Hippocampal formation (tissue), 2 donors: ENCODE results near the gene RNF114.
"Not testable (repeated sequence)": the region's sequence is repeated elsewhere in the genome, so short reads cannot be mapped to it uniquely, and the experiment has no call there.

Experiments used
- DNase-seq, 2 donors: peaks; one replicate each; lab custom pipeline; 2025; lab: John Stamatoyannopoulos, UW

The RNF114 gene

DNA sequence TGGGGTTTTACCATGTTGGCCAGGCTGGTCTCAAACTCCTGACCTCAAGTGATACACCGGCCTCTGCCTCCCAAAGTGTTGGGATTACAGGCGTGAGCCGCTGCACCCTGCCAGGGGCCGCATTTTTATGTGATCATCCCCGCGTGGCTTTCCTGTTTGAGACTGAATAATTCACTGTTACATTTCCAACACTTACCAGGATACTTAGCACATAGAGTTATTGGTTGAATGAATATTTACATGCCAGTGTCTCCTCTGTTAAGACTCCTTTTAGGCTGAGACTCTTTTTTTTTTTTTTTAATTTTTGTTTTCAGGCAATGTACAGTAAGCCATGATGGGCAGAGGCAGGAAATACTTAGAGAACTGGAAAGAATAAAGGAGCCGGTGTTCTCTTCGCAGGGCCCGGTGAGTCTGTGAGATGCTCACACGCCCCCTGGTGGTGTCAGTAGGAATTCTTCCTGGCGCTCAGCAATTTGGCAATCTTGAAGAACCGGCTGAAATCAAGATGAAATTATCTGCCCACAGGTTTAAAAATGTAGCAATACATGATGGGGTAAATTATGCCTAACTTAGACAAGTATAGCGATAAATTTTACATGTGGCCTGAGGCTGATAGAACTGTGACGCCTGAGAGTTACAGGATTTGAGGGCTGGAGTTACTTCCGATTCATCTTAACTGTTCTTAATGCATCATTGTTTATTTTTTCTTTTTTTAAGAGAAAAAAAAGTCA lies 7.6 kb upstream of the RNF114 start:
- DNase-seq, result peak; percentile 74 to 85

DNA sequence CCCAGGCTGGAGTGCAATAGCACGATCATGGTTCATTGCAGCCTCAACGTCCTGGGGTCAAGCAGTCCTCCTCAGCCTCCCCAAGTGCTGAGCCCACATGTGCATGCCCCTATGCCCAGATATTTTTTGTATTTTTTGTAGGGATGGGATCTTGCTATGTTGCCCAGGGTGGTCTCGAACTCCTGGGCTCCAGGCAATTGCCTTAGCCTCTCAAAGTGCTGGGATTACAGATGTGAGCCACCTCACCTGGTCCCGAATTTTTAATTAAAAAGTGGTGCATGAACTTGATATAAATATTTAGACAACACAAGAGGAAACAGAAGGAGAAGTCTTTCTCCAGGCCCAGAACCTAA lies 7.1 kb upstream of the RNF114 start:
- no peak for DNase-seq

DNA sequence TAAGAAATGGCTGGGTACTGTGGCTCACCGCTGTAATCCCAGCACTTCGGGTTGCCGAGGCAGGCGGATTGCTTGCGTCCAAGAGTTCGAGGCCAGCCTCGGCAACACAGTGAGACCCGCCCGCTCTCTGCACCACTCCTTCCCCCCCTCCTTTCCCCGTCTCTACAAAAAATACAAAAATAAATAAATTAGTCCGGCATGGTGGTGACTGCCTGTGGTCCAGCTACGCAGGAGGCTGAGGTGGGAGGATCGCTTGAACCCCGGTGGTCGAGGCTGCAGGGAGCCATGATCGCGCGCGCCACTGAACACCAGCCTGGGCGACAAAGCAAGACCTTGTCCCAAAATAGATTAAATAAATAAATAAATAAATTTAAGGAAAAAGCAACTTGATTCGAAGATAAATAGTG lies 448 bp upstream of the RNF114 start:
- no peak for DNase-seq

DNA sequence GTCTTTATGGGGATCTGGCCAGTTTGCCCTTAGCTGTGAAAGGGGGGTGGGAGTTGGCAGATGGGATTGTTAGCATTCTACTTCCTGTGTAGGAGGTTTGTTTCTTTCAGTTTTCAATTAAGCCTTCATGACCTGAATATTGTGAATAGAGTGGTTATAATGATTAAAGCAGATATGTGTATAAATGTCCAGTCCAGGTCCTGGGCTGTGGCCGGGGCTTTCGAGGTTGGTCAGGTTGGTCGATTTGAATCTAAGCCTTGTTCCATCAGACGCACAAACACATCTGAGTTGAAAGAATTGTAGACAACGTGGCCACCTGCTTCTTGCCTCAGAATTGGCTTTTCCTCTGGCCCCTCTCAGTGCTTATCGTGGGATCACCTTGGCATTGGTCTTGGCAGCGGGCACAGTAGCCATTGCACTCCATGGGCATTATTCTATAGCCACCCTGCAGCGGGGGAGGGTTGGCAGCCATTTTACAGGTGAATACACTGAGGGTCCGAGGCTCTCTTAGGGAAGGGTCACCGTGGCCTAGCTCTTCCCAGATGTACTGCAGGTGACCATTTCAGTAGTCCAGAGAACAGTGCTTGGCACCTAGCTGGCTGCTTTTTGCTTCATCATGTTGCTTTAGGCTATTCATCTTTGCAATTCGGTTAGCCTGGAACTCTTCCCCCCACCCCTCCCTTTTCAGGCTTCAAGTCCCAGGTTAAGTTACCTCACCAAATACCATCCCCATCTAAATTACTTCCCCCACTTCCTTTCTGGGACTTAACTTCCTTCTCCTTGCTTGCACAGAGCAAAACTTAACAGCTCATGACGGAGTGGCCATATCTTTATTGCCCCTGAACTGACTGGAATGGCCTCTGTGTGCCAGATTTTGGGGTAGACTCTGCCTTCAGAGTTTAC lies 1.1 kb downstream of the RNF114 start:
- no peak for DNase-seq

DNA sequence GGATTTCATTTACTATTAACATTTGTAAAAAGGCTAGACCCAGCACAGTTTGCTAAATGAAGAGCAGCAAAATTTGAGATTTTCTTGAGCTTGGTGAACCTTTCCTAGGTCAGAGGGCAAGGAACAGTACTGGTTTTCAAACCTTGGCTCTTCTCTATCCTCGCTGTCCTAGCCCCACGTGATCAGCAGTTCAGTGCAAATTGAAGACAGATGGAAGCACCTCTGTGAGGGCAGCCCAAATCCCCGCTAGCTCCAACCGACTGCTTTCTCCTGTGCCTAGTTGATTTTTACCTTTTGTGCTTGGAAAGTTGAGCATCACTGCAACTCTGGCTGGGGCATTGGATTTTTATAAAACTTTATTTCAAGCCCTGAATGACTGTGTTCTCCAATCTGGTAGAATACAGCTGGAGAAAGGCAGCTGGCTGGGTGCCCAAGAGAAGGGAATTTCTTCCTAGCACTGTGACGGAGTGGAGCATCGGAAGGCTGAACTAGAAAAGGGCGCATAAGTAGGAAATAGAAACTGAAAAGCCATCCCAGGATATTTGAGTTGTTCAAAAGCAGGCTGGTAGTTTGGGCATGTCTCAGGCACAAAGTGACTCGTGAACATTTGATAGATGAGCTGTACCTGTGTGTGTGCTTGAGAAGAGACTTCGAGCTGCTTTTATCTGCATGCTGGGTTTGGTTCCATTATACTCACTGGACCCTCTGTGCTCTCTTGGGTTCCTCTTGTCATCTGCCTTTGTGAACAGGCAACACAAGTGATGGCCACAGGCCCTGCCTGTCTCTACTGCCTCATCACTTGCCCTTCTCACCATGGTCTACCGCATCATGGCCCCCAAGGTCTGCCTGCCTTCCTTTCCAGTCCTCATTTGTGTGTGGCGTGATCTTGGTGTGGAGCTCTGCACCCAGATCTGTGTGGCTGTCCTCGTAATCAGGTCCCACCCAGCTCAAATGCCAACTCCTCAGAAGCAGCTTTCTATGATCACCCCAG lies 2.3 kb downstream of the RNF114 start:
- DNase-seq, result peak in 1 of 2 donors; percentile 22

DNA sequence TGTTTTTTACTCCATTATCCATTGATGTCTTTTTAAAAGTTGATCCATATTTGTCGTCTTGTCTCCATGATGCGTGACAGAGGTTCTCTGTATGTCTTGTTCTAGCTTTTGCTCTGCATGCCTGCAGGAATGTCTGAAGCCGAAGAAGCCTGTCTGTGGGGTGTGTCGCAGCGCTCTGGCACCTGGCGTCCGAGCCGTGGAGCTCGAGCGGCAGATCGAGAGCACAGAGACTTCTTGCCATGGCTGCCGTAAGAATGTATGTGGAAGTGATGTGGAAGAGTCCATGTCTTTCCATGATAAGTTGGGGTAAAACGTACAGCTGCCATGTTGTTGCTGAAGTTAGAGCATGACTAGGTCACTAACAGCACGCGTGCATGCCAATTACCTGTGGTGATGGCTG lies 5.3 kb downstream of the RNF114 start:
- DNase-seq, result no peak

DNA sequence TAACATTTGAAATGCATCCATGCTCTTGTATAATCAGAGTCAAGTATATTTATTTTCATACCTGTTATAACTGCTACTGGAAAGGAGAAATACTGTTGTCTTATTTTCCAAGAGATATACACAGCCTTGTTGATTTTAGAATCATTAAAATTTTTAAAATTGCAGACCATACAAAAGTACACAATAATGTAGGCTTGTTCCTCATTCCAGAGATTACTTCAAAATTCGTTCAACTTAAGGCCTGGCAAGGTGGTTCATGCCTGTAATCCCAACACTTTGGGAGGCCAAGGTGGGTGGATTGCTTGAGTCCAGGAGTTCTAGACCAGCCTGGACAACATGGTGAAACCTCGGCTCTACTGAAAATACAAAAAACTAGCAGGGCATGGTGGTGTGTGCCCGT lies 6.1 kb downstream of the RNF114 start:
- no peak for DNase-seq

DNA sequence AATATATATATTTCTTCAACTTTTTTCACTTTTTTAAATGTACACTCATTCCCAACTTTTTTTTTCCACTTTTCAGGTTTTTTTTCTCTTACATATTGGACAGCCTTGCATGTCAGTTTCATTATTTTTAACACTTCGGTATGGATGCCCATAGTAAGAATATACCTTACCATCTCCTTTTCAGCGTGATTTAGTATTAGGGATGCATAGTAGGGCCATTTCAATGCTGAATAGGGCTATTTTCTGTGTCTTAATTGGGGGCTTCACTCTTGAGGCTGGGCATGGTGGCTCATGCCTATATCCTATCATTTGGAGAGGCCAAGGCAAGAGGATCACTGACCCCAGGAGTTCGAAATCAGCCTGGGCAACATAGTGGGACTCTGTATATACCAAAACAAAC lies 6.7 kb downstream of the RNF114 start:
- DNase-seq, result no peak

DNA sequence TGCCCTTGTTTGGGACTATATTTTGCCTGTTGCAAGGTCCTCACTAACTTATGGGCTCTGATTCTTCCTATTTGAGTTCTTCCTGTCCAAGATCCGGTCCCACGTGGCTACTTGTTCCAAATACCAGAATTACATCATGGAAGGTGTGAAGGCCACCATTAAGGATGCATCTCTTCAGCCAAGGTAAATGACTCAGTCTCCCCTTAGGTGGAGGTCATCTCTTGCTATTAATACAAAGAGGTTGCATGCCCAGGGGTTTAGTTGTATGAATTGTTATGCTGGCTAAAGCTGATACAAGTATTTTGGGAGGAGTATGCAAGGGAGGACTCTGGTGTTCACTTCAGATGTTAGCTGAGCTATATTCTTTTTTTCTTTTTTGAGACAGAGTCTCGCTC lies 9.1 kb downstream of the RNF114 start:
- no peak for DNase-seq

DNA sequence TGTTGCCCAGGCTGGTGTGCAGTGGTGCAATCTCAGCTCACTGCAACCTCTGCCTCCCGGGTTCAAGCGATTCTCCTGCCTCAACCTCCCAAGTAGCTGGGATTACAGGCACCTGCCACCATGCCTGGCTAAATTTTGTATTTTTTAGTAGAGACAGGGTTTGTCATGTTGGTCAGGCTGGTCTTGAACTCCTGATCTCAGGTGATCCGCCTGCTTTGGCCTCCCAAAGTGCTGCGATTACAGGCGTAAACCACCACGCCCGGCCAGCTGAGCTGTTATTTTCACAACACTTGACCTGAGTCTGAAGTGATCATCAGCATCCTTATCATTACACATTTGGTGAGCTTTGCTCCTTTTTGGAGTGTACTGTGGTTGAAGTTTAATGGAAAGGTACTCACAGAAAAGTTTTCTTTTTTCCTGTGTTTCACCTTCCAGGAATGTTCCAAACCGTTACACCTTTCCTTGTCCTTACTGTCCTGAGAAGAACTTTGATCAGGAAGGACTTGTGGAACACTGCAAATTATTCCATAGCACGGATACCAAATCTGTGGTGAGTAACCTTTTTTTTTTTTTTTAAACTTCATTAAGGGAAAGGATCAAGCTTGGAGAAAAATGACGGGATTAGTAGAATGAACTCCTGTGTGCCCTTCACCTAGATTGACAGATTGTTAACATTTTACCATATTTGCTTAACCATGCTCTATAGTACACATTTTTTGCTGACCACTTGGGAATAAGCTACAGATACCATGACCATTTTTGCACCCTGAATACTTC lies 9.7 kb downstream of the RNF114 start:
- no peak for DNase-seq

DNA sequence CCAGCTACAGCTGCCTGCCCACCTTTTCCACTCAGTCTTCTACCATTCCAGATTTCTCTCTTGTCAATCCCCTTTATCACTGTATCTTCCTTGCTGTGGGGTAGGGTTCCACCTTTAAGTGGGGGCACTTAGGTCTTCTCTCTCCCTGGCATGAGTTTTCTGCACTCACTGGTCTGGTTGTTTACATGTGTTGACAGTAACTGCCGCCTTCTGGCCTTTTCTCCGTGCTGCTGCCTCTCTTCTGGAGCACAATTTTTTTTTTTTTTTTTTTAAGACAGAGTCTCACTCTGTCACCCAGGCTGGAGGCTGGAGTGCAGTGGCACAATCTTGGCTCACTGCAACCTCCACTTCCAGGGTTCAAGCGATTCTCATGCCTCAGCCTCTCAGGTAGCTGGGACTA lies 12.0 kb downstream of the RNF114 start:
- no peak for DNase-seq

DNA sequence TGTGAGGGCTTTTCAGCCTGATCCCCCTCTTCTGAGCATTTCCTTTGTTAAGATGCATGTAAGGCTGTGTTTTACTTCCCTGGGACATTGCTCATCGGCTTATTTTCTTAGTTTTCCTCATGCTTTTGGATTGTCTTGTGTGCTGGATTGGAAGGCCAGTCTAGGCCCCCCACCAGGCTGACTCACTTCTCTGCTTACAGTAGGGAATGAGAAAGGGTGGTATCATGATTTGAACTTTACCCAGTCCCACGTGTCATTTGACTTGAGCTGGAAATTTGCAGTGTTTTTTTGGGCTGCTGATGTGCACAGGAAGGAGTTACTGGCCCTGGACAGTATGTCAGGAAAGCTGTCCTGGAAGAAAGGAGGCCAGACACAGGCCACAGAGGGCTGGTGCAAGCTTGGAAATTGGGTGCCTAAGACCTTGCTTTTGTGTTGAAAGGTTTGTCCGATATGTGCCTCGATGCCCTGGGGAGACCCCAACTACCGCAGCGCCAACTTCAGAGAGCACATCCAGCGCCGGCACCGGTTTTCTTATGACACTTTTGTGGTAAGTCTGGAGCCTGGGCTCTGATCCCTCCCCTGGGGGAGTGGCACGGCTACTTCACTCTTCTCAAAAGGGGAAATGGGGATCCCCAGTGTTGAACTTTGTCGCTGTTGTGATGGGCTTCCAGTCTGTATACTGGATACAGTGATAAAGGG lies 12.8 kb downstream of the RNF114 start:
- no peak for DNase-seq

DNA sequence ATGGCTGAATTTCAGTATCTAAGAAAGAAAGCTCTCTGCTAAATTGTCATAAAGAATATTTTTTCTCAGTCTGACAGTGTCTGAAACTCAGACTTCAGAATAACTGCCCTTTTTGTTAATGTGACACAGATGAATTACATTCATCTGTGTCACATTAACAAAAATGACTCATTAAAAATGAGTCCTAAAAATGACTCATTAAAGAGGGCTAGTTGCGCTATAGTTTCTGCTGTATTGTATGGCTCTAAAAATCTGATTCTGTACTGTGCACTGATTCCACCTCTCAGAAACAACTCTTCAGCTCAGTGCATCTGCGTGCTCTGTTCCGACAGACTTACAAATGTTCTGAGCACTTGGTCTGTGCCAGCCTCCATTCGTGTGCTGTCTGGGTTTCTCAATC lies 15.0 kb downstream of the RNF114 start:
- DNase-seq, result no peak

DNA sequence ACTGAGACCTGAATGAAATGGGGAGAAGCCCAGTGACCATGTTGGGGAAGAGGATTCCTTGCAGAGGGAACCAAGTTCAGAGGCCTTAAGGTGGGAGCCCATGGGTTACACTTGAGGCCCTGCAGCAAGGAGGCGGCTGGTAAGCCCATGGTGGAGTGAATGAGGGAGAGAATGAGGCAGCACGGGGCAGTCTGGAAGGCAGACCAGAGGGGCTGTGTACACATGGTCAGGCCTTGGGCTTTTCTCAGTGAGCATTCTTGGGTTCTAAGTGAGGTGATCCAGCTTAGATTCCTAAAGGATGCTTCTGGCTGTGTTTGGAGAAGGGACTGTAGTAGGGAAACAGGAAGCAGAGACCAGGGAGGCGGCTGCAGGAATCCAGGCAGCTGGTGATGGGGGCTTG lies 19.0 kb downstream of the RNF114 start:
- DNase-seq, result no peak

DNA sequence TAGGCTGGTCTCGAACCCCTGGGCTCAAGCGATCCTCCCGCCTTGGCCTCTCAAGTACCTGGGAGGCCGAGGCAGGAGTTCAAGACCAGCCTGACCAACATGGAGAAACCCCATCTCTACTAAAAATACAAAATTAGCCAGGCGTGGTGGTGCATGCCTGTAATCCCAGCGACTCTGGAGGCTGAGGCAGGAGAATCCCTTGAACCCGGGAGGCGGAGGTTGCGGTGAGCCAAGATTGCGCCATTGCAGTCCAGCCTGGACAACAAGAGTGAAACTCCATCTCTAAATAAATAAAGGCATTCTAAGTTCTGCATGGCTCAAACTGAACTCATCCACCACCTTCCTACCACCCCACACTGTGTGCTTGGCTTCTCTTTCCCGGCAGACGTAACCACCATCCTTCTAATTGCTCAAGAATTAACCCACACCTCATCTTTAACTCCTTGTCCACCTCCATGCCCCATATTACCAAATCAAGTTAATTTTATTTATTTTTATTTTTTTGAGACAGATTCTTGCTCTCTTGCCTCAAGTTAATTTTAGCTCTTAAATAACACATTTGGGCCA lies 19.7 kb downstream of the RNF114 start:
- not testable (repeated sequence) for DNase-seq

DNA sequence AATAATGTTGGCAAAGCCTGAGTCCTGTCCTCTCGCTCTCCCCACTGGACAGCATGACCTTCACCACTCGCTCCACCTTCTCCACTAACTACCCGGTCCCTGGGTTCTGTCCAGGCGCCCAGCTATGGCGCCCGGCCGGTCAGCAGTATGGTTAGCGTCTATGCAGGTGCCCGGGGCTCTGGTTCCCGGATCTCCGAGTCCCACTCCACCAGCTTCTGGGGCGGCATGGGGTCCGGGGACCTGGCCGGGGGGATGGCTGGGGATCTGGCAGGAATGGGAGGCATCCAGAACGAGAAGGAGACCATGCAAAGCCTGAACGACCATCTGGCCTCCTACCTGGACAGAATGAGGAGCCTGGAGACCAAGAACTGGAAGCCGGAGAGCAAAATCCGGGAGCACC lies 20.5 kb downstream of the RNF114 start:
- DNase-seq, result no peak

DNA sequence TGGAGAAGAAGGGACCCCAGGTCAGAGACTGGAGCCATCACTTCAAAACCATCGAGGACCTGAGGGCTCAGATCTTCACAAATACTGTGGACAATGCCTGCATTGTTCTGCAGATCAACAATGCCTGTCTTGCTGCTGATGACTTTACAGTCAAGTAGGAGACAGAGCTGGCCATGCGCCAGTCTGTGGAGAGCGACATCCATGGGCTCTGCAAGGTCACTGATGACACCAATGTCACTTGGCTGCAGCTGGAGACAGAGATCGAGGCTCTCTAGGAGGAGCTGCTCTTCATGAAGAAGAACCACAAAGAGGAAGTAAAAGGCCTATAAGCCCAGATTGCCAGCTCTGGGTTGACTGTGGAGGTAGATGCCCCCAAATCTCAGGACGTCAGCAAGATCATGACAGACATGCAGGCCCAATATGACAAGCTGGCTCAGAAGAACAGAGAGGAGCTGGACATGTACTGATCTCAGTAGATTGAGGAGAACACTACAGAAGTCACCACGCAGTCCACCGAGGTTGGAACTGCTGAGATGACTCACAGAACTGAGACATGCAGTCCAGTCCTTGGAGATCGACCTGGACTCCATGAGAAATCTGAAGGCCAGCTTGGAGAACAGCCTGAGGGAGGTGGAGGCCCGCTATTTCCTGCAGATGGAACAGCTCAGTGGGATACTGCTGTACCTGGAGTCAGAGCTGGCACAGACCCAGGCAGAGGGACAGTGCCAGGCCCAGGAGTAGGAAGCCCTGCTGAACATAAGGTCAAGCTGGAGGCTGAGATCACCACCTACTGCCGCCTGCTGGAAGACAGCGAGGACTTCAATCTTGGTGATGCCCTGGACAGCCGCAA lies 21.1 kb downstream of the RNF114 start:
- DNase-seq, result peak; percentile 30 to 70

DNA sequence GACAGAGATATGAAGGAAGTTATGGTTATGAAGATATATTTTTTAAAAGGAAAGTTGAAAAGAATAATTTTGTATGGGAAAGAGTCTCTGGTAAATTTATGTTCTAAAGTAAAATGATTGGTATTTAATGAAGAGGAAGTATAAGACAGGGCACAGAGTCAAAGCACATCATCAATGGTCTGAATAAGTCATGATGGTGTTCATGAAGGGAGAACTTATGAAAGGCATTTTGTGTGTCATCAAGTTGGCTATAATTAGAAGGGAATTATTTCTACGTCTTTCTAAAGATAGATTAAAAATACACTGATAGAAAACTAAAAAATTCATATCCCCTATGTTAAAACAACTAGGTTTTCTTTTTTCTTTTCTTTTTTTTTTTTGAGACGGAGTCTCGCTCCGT lies 25.2 kb downstream of the RNF114 start:
- DNase-seq, result no peak

DNA sequence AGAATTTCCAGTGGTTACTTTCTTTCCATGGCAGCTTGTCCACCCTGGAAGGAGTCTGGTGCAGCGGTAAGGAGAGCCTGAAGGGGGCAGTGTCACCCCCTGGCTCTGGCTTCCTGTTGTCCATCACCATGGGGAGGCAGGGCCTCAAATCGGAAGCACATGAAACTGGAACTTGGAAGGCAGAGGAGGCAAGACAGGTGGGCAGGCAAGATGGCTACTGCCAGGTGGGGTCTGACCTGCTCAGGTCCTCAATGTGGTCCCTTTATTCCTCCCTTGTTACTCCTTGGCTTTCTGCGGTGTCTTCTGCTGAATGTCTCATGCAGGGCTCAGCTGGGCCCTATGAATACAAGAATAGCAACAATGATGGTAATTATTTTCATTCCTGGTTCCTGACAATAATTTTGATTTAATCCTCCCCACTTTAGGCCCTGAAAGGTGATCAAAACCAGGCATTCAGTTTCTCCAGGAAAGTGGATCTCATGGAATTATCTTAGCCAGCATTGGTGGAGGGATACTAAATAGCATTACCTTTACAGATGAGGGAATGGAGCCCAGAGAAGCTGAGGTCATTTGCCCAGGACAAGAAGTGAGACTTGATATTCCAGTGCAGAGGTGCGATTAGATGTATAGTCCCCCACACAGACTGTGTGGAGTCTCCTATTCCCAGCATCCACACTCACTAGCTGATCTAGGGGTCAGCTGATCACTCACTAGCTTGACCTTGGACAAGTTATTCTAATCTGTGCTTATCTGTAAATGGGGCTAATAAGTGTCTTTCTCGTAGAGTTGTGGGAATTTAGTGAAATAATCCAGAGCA lies 29.0 kb downstream of the RNF114 start:
- no peak for DNase-seq
